ENCODE measurements around the gene HOXA7.

HOXA7 gene

GRCh38 chr7:27153526-27153925, 2.9 kb downstream of the HOXA7 start:
- in situ Hi-C loops (cut with HindIII; ENCODE audit: low pct_ligation_motif_present, low sequenced_read_pairs) = no loop called here
- DNase-seq = no peak
- H3K36me3 ChIP-seq (replicated peaks) = no peaks in the 10 kb centered on the region
- peaks cover 96% of the 10 kb centered on the region for H3K27me3 ChIP-seq (replicated peaks)
- no peak overlapping the region for H3K4me3 ChIP-seq (ENCODE audit: low read depth, low read length)
- no peak overlapping the region for H3K27ac ChIP-seq
- no peak for TF ChIP-seq CTCF (IDR thresholded peaks at IDR 0.05; ENCODE audit: low read depth, low read length, missing control alignments)

GRCh38 chr7:27152816-27153442, 3.5 kb downstream of the HOXA7 start:
- H3K4me3 ChIP-seq (ENCODE audit: low read depth, low read length) = no peak overlapping the region
- H3K36me3 ChIP-seq (replicated peaks) = no peaks in the 10 kb centered on the region
- DNase-seq = no peak
- no peak overlapping the region for H3K27ac ChIP-seq
- peaks cover 96% of the 10 kb centered on the region for H3K27me3 ChIP-seq (replicated peaks)
- TF ChIP-seq CTCF (IDR thresholded peaks at IDR 0.05; ENCODE audit: low read depth, low read length, missing control alignments) = no peak
- in situ Hi-C loops (cut with HindIII; ENCODE audit: low pct_ligation_motif_present, low sequenced_read_pairs) = no loop called here

DNA sequence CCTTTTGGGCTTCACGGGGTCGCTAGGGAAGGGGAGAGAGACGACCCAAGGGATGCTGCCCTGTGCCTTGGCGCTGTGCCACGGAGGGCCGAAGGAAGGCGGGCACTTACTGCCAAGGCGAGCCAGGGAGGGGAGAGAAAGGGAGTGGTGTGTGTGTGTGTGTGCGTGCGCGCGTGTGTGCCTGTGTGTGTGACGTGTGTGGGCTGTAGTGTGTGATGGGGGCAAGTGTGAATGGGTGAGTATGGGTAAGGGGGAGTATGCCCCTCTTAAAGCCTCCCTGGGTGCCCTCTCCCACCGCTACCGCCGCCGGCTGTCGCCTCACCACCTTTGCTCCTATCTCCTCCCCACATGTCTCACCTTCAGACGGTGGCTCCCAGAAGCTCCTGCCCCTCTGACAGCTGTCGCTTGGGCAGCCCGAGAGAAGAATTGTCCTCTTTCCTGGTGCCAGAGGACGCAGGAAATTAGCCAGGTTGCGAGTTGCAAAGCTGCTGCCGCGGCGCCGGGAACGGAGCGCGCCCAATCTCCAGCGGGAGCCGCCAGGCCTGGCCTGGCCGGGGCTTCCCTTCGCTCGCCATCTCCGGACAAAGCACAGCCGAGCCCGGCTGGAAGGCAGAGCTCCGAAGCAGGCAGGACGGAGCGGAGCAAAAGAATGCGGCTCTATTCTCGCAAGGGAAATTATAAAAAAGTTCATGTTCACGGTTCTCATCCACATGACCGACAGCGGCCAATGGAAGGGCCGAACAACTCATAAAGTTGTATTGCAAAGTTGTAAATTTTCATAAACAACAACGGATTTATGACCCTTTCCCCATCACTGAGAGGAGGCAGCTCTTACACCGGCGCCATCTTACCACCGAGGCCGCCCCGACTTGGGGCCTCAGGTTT, 4.3 kb downstream of the HOXA7 start, which contains the start of gene HOXA3:
Gene HOXA3, minus strand, starts transcription at position 653 of the 885 bp plus-strand sequence. CDS start 41,943 bp downstream, outside the sequence.
- Histone ChIP-seq H3K36me3 (replicated peaks) (no peaks in the 10 kb centered on the region), H3K27ac (no peak within 1 kb of the TSS), H3K4me3 (ENCODE audit: low read depth, low read length) (no peak within 1 kb of the TSS), H3K27me3 (replicated peaks) (peaks cover 95% of the 10 kb centered on the region)
- no peak for DNase-seq
- no peak for TF ChIP-seq CTCF (IDR thresholded peaks at IDR 0.05; ENCODE audit: low read depth, low read length, missing control alignments)
- in situ Hi-C loops (cut with HindIII; ENCODE audit: low pct_ligation_motif_present, low sequenced_read_pairs) = no loop called here

DNA sequence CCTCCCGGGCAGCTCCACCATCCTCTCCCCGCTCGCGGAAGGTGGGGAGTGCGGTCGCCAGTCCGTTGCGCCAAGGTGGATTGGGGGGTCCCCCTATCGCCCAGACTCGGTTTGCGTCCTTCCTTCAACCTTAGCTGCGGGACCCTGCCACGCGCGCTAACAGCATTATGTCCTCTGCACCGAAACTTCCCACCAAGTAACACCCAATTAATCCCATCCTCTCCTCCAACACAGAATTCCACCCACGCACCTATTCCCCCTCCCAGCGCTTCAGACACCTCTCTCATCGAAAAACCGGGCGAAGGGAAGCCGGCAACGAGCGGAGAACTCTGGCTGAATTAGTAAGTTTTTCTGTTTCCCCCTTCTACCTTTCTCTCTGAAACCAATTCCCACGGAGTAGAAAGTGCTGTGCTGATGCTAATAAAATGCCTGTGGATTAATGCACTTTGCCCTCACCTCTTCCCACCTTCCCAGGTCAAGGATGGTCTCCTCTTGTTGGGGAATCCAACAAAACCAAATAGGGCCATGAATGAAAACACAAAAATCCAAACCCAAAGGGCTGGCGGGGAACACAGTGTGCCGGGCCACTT, 5.0 kb downstream of the HOXA7 start:
- Histone ChIP-seq H3K27ac (no peak overlapping the region), H3K27me3 (replicated peaks) (peaks cover 95% of the 10 kb centered on the region), H3K36me3 (replicated peaks) (no peaks in the 10 kb centered on the region), H3K4me3 (ENCODE audit: low read depth, low read length) (no peak overlapping the region)
- TF ChIP-seq CTCF (IDR thresholded peaks at IDR 0.05; ENCODE audit: low read depth, low read length, missing control alignments) = no peak
- no peak for DNase-seq
- in situ Hi-C loops (cut with HindIII; ENCODE audit: low pct_ligation_motif_present, low sequenced_read_pairs) = no loop called here

DNA sequence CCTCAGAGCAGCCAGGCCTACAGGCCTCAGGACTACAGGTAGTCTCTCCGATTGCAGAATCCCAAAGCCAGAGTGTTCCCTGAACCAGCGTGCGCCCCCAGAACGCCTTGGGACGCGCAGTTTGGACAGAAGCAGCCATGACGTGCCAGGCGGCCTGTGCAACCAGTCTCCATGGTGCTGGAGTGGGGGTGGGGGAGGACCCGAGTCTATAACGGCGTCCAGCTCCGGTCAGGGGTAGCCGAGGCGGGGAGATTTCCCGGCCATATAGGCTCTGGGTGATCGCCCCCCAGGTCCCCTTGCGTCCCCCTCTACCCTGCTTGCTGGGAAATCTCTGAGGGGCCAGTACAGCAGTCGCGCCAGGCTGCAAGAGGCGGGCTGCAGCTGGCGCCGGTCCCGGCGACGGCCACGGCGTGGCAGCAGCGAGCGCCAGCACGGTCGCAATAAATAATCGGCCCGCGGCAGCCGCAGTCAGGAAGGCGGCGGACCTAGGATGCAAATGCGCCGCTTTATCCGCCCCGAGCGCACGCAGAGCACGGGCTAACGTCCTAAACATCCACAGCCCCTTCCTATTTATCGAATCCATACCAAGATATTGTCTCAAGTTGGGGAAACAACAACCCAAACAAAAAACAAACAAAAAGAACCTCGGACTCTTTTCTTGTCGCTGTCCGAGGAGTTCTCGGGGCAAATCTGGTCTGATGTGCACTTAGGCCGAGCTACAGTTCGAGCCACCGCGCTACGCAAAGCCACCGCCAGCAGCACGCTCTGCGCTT, 5.7 kb downstream of the HOXA7 start:
- DNase-seq = peak; percentile 16
- peak; percentile 65 for TF ChIP-seq CTCF (IDR thresholded peaks at IDR 0.05; ENCODE audit: low read depth, low read length, missing control alignments)

More for the DNA sequence above, 5.7 kb downstream of the HOXA7 start:
- in situ Hi-C loops (cut with HindIII; ENCODE audit: low pct_ligation_motif_present, low sequenced_read_pairs) = no loop called here
- Histone ChIP-seq H3K27ac (no peak overlapping the region), H3K4me3 (ENCODE audit: low read depth, low read length) (no peak overlapping the region), H3K27me3 (replicated peaks) (peaks cover 95% of the 10 kb centered on the region), H3K36me3 (replicated peaks) (no peaks in the 10 kb centered on the region)

Data from brain microvascular endothelial cell (primary cell).